DOHH2 (cell line): Measurements from ENCODE around the gene RUFY4.

Experiments
- EZH2phosphoT487 ChIP-seq: fragments of 200-600 bp; sonication (generic); IDR thresholded peaks from 2 replicates; pipeline ENCODE4 v1.6.1; 2017; ENCODE audit warnings: borderline replicate concordance, mild to moderate bottlenecking, antibody characterized with exemption, low read length, moderate library complexity, mixed read lengths
- TF ChIP-seq, protein P1 (sequence below): fragments of 200-600 bp; sonication (generic); IDR thresholded peaks from one replicate; pipeline ENCODE4 v1.5.1; 2014; ENCODE audit warnings: antibody characterized with exemption, mild to moderate bottlenecking, low read depth, low read length; ENCODE audit not compliant: poor library complexity, severe bottlenecking

DNA sequence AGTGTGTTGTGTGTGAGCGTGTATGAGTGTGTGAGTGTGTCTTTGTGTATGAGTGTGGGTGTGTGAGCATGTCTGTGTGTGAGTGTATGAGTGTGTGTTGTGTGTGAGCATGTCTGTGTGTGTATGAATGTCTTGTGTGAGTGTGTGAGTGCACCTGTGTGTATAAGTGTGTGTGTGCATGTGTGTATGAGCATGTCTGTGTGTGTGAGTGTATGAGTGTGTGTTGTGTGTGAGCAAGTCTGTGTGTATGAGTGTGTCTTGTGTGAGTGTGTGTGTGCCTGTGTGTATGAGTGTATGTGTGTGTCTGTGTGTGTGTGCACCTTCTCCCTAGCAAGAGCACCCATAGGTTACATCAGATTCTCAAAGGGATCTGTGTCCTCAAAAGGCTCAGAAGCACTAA is 37.8 kb upstream of the RUFY4 start:
- TF ChIP-seq, protein P1, sequence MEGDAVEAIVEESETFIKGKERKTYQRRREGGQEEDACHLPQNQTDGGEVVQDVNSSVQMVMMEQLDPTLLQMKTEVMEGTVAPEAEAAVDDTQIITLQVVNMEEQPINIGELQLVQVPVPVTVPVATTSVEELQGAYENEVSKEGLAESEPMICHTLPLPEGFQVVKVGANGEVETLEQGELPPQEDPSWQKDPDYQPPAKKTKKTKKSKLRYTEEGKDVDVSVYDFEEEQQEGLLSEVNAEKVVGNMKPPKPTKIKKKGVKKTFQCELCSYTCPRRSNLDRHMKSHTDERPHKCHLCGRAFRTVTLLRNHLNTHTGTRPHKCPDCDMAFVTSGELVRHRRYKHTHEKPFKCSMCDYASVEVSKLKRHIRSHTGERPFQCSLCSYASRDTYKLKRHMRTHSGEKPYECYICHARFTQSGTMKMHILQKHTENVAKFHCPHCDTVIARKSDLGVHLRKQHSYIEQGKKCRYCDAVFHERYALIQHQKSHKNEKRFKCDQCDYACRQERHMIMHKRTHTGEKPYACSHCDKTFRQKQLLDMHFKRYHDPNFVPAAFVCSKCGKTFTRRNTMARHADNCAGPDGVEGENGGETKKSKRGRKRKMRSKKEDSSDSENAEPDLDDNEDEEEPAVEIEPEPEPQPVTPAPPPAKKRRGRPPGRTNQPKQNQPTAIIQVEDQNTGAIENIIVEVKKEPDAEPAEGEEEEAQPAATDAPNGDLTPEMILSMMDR: no peak
- TF ChIP-seq EZH2phosphoT487: no peak
